HCT116 (cell line): ENCODE data around the gene WNT1.

Experiments
- ATF3 ChIP-seq: IDR thresholded peaks from 2 replicates; pipeline ENCODE4 v1.6.1; 2012
- CEBPB ChIP-seq: IDR thresholded peaks from 2 replicates; pipeline ENCODE4 v1.6.1; 2012; ENCODE audit warnings: low read depth
- CTCF ChIP-seq, 3 experiments: fragments of 200-600 bp in 1 of 3; sonication (generic) in 1 of 3; IDR thresholded peaks in 2 of 3; conservative IDR thresholded peaks in 1 of 3; 2 replicates each; pipeline ENCODE4 v1.5.1; 2012 to 2017; ENCODE audit warnings: low read depth in 2 of 3, low read length in 2 of 3, antibody characterized with exemption in 1 of 3, borderline replicate concordance in 1 of 3, control low read depth in 1 of 3, mild to moderate bottlenecking in 1 of 3, mixed read lengths in 1 of 3, mixed run types in 1 of 3, moderate library complexity in 1 of 3; ENCODE audit not compliant: insufficient read depth in 1 of 3
- EZH2 ChIP-seq: fragments of 200-600 bp; sonication (generic); IDR thresholded peaks from 2 replicates; pipeline ENCODE4 v1.6.1; 2017; ENCODE audit warnings: antibody characterized with exemption, mixed run types
- EZH2phosphoT487 ChIP-seq: fragments of 200-600 bp; IDR thresholded peaks from 2 replicates; pipeline ENCODE4 v1.6.1; 2018; ENCODE audit warnings: antibody characterized with exemption, borderline replicate concordance
- MAX ChIP-seq: IDR thresholded peaks from 2 replicates; pipeline ENCODE4 v1.6.1; 2012
- POLR2A ChIP-seq: IDR thresholded peaks from 2 replicates; pipeline ENCODE4 v1.7.0; 2011; ENCODE audit warnings: borderline replicate concordance; ENCODE audit not compliant: insufficient read depth, insufficient read length; ENCODE audit errors: extremely low read depth
- REST ChIP-seq: IDR thresholded peaks from 2 replicates; pipeline ENCODE4 v1.6.1; 2012; ENCODE audit warnings: low read depth
- SRF ChIP-seq: IDR thresholded peaks from 2 replicates; pipeline ENCODE4 v1.6.1; 2012; ENCODE audit warnings: low read depth
- ZFX ChIP-seq: fragments of 450-650 bp; IDR thresholded peaks from 2 replicates; pipeline ENCODE4 v1.6.1; 2017

GRCh38 chr12:48982397-48983080 lies 4.4 kb downstream of the WNT1 start:
- no peak for TF ChIP-seq REST
- no peak for TF ChIP-seq CEBPB
- no peak for TF ChIP-seq ZFX
- TF ChIP-seq ATF3 = no peak
- no peak for TF ChIP-seq CTCF (IDR thresholded peaks at IDR 0.05 in 2 of 3, conservative IDR thresholded peaks at IDR 0.05 in 1 of 3; ENCODE audit: borderline replicate concordance in 1 of 3, insufficient read depth in 1 of 3, low read depth in 2 of 3, low read length in 2 of 3)
- no peak for TF ChIP-seq MAX
- TF ChIP-seq POLR2A = no peak
- no peak for TF ChIP-seq EZH2
- TF ChIP-seq SRF = no peak
- no peak for TF ChIP-seq EZH2phosphoT487
